Measurements from ENCODE around the gene CHN2.
A peak's percentile ranks its signal among the peaks of the same experiment; 100 is the strongest.

The CHN2 gene

DNA sequence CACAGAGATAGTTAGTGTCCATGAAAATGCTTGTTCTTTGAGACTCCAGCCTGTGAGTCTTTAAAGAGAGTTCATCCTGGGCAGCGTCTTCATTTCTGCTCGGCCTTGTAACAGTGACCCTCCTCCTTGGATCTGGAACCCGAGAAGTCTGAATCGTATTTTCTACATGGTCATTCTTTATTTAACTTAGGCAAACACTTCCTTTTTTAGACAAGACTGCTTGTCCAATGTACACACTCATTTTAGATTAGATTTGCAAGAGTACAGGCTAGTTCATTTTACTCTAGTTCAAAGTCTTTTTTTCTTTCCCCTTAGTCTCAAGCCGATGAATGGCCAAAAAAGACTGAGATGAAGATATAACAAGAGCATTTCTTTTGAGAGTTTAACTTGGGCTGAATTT is 133.5 kb downstream of the CHN2 start:
- Mint-ChIP-seq H3K4me3 (no peak overlapping the region), H3K9me3 (no peaks in the 10 kb centered on the region), H3K4me1 (no peaks in the 10 kb centered on the region), H3K27ac (no peak overlapping the region), H3K27me3 (peaks cover 41% of the 10 kb centered on the region), H3K36me3 (no peaks in the 10 kb centered on the region)
- ATAC-seq = no peak

DNA sequence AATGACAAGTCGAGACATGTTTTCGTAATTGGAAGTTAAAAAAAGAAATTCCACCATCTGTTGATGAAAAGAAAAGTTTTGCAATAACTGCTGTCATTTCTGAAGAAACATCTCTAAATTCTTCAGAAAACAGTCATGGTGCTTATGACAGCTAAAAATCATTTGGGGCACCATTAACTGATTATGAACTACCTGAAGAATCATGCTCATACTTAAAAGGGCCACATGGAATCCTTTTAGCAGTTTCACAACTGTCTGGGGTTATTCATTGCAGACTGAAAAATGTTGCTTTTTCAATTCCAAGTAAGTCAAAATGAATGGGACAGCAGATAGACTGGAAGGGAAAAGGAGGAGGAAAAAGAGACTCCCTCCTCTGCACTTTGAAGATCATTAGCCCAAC is 134.2 kb downstream of the CHN2 start:
- H3K4me3 Mint-ChIP-seq = no peak overlapping the region
- no peaks in the 10 kb centered on the region for H3K36me3 Mint-ChIP-seq
- ATAC-seq = no peak
- H3K4me1 Mint-ChIP-seq = no peaks in the 10 kb centered on the region
- no peak overlapping the region for H3K27ac Mint-ChIP-seq
- H3K9me3 Mint-ChIP-seq = no peaks in the 10 kb centered on the region
- H3K27me3 Mint-ChIP-seq = peaks cover 43% of the 10 kb centered on the region

DNA sequence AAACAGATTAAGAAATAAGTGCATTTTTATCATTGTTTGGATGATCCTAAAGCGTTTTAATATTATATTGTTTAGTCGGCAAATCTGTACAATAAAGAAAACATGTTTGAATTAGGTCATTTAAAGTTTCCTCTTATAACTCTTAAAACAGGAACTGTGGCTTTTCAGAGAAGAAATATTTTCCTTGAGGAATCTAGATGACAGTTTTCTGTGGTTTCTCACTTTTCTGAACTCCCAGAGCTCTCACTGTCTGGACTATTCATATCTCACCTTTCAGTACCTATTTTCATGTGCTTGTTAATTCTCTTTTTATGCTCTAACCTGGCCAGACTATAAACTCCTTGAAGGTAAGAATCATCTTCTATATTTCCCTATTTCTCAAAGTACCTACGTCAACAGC is 135.1 kb downstream of the CHN2 start:
- Mint-ChIP-seq H3K36me3 (no peaks in the 10 kb centered on the region), H3K27ac (no peak overlapping the region), H3K4me3 (no peak overlapping the region), H3K4me1 (no peaks in the 10 kb centered on the region), H3K9me3 (no peaks in the 10 kb centered on the region), H3K27me3 (peaks cover 43% of the 10 kb centered on the region)
- ATAC-seq = peak; percentile 45

DNA sequence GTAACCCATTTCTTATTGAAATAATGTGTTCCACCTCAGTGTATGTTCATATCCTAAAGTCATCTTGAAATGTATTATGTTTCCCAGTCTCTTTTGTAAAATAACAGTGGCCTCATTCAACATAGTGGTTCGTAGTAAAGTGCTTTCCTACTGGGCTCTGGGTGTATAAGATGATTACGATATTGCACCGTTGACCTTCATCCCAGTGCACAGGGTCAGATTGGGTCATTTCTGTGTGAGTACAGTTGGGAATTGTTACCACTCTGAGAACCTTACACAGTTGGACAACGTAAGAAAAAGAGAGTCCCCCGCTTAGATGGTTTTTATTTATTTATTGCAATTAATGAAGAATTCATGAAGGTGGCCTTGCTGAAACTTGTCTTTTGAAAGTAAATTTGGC is 135.6 kb downstream of the CHN2 start:
- Mint-ChIP-seq H3K27ac (no peak overlapping the region), H3K36me3 (no peaks in the 10 kb centered on the region), H3K4me3 (no peak overlapping the region), H3K4me1 (no peaks in the 10 kb centered on the region), H3K27me3 (peaks cover 43% of the 10 kb centered on the region), H3K9me3 (no peaks in the 10 kb centered on the region)
- no peak for ATAC-seq

DNA sequence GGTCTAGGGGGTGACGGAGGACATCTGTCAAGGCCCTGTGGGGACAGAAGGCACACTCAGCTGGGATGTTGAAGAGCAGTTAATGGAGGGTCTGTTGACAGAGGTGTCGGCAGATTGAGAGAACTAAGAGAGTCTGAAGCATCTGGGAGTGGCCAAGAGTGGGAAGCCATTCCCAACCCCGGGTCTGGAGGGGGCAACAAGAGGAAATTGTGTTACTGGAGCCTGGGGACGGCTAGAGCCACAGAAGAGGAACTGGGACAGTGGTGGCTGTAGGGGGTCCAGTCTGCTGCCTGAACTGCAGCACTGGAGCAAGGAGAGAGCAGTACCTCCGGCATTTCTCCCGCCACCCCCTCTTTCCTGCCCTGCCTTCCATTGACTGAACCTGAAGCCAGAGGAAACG is 136.6 kb downstream of the CHN2 start:
- Mint-ChIP-seq H3K27ac (no peak overlapping the region), H3K4me3 (no peak overlapping the region), H3K9me3 (no peaks in the 10 kb centered on the region), H3K36me3 (no peaks in the 10 kb centered on the region), H3K4me1 (no peaks in the 10 kb centered on the region), H3K27me3 (peaks cover 41% of the 10 kb centered on the region)
- ATAC-seq = no peak

DNA sequence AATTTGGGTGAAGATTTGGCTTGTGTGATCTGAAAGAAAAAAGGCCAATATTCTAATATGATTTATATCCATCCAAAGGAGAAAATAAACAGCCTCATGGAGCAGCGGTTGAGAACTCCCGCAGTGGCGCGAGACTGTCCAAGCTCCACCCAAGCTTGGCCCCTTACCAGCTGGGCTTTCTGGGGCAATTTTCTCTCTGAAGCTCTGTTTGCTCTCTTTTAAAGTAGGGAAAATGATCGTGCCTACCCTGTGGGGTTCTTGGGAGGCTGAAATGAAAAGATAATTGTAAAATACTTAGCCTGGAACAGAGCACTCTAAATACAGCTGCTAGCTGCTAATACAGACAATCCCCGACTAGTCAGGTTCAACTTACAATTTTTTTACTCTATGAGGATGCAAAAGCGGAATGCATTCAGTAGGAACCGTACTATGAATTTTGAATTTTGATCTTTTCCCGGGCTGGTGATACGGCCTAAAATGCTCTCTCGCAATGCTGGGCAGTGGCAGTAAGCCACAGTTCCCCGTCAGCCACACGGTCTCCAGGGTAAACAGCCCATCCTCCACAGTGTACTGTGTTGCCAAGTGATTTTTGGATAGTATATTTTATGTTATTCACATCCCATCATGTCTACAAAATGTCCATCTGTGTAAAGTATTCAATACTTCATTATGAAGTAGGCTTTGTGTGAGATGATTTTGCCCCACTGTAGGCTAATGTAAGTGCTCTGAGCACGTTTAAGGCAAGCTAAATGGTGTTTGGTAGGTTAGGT is 137.7 kb downstream of the CHN2 start:
- peaks cover 39% of the 10 kb centered on the region for H3K27me3 Mint-ChIP-seq
- H3K27ac Mint-ChIP-seq = no peak overlapping the region
- ATAC-seq = no peak
- no peaks in the 10 kb centered on the region for H3K36me3 Mint-ChIP-seq
- no peaks in the 10 kb centered on the region for H3K9me3 Mint-ChIP-seq
- no peaks in the 10 kb centered on the region for H3K4me1 Mint-ChIP-seq
- no peak overlapping the region for H3K4me3 Mint-ChIP-seq

DNA sequence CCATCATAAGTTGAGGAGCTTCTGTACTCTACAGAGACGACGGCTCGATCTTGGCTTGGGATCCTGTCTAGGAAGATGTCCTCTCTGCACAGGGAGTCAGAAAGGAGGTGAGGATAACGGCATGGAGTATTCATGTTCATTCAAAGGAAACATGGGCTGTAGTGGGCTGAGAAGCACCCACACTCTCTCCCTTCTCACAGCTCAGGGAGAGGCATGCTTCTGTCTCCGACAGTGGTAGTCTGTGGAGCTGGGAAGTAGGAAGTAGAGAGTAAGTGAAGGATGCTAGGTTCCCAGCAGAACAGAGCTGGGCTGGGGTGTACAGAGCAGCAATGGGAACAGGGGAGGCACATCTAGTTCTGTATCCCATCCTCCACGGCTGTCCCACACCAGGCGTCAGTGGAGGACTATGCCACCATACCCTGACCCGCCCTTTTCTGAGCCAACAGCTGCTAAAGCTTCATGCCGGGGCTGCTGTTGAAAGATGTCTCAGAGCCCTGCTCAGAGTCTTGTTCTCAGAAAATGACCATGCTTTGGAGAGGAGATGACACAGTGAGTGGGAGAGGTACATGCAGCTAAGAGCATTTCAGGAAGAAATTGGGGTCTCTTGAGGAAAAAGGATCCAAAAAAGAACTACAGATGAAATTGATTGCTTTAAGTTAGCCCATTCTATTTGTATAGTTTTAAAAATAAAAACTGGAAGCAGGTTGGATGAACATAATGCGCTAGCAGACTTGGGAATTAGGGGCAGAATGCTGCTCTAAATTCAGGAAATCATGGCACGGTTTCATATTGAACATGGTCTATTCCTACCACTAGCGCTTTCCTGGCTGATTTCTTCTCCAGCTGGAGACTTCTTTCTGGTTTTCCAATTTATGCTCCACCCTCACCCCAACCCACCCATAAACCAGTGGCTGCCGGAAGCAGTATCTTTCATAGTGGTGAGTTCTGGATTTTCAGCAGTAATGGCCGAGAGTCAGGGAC is 138.6 kb downstream of the CHN2 start:
- H3K4me1 Mint-ChIP-seq = peaks cover 6% of the 10 kb centered on the region
- no peak for ATAC-seq
- H3K4me3 Mint-ChIP-seq = no peak overlapping the region
- peaks cover 46% of the 10 kb centered on the region for H3K27me3 Mint-ChIP-seq
- H3K9me3 Mint-ChIP-seq = no peaks in the 10 kb centered on the region
- H3K27ac Mint-ChIP-seq = no peak overlapping the region
- no peaks in the 10 kb centered on the region for H3K36me3 Mint-ChIP-seq

DNA sequence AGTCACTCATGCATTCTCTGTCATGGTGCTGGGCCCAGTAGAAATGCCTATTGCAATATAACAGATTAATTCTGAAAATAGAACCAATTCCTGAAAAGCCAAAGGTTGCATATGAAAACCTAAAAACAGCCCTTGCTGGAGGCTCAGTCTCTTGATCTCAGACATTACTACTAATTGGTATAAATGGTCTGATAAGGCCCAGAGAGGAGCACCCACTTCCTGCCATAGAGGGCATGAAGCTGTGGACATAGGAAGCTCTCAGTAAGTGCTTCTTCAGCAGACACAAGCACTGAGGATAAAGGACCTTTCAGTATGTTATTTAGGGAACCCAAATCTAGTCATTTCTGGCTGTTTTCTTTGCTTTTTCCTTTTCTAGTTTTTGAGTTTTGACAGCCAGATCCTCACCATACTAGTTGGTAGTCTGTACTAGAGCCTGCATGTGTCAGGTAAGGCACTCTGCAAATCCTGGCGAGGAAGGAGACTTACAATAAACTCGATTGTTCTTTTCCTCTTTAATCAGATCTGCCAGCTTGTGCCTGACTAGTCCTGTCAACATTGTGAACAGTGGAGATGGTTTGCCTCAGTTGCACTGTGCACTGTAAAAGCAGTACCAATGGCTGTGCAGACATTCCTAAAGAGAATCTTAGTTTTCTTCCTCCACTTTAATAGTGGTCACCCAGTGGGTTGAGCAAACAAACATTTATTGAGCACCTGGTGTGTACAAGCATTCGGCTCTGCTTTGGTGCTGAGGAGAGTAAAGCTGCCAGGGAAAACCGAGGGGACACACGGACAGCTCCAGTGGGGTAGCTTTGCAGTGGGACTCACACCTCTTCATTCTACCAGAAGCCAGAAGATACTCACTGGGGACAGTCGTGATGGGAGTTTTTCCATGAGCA is 140.9 kb downstream of the CHN2 start:
- ATAC-seq = no peak
- no peaks in the 10 kb centered on the region for H3K36me3 Mint-ChIP-seq
- no peaks in the 10 kb centered on the region for H3K9me3 Mint-ChIP-seq
- H3K4me1 Mint-ChIP-seq = peaks cover 6% of the 10 kb centered on the region
- no peak overlapping the region for H3K4me3 Mint-ChIP-seq
- peaks cover 43% of the 10 kb centered on the region for H3K27me3 Mint-ChIP-seq
- H3K27ac Mint-ChIP-seq = no peak overlapping the region

DNA sequence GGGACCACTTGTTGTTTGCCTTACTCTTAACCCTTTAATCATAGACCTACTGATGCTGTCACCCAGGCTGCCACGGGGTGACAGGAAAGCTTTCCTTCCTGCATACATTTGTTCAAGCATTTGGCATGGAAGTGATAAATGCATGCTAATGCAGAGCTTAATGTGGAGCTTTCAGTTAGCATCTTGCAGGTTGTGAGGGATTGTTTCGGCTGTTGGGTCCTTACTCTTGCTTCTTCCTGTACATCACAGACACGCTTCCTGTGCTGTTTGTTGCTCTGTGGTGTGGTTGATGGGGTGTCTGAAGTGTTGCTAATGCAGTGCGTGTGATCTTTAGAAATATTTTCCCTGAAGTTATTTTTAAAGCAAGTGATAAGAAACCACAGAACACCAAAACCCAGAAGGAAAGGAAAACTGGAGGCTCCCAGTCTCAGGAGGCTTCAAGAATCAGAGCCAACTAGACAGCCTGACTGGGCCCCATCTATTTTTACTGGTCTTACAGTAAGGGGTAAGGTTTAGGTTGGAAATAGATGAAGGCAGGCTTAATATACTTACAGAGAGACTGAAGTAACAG is 143.1 kb downstream of the CHN2 start:
- ATAC-seq = no peak
- Mint-ChIP-seq H3K27me3 (peaks cover 23% of the 10 kb centered on the region), H3K9me3 (no peaks in the 10 kb centered on the region), H3K36me3 (no peaks in the 10 kb centered on the region), H3K27ac (no peak overlapping the region), H3K4me3 (no peak overlapping the region), H3K4me1 (peaks cover 6% of the 10 kb centered on the region)

DNA sequence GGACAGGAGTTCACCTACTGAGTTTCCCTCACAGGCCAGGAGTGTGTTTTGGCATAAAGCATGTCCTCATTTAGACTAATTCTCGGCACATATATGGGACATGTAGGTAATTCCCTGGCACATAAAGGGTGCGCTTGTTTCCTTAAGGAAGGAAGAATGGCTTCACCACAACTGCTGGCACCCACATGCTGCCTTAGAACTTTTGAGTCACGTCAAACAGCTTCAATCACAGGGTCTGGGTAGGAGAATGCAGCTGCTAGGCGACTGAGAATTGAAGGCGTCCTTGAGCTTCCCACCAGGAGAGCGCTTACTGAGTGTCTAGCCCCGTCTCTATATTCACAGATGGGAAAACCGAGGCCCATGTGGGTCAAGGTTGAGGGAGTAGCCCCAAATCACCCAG is 146.1 kb downstream of the CHN2 start:
- Mint-ChIP-seq H3K27me3 (peaks cover 17% of the 10 kb centered on the region), H3K9me3 (no peaks in the 10 kb centered on the region), H3K4me3 (no peak overlapping the region), H3K27ac (no peak overlapping the region), H3K4me1 (peaks cover 6% of the 10 kb centered on the region), H3K36me3 (no peaks in the 10 kb centered on the region)
- no peak for ATAC-seq

DNA sequence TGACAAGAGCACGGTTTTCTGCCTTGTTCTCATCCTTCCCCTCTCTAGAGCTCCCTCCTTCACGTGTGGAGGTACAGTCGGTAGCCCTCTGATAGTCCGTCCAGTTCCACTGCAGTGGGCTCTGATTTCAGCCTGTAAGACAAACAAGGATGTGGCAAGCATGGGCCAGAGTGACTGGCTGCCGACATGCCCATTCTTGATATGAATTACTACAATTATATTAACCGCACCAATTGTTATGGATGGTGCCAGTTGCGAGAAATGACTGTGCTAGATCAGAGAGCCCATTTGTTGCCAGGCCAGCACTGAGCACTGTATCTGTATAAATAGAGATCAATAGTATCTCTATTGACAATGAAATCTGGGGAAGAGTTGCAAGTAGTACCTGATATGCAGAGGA is 146.6 kb downstream of the CHN2 start:
- H3K9me3 Mint-ChIP-seq = no peaks in the 10 kb centered on the region
- peaks cover 6% of the 10 kb centered on the region for H3K4me1 Mint-ChIP-seq
- H3K36me3 Mint-ChIP-seq = no peaks in the 10 kb centered on the region
- H3K4me3 Mint-ChIP-seq = no peak overlapping the region
- H3K27ac Mint-ChIP-seq = no peak overlapping the region
- peaks cover 17% of the 10 kb centered on the region for H3K27me3 Mint-ChIP-seq
- ATAC-seq = no peak

DNA sequence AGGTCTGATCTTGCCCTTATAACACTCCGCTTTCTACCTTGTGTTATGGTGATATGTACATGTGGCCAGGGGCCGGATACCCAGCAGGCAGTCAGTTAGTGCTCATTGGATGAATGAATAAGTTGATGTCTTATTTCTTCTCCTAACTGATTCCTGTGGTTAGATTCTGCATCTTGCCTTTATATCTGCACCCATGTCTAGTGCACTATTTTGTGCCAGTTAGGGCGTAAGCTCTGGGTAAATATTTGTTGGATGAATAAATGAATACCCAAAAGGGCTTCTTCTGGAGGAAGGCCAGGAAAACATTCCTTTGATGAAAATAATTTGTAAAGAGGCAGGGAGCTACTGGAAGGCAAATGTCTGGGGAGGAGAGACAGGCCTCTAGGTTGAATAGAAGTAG is 148.2 kb downstream of the CHN2 start:
- no peaks in the 10 kb centered on the region for H3K9me3 Mint-ChIP-seq
- H3K36me3 Mint-ChIP-seq = no peaks in the 10 kb centered on the region
- peaks cover 3% of the 10 kb centered on the region for H3K27me3 Mint-ChIP-seq
- peaks cover 2% of the 10 kb centered on the region for H3K4me1 Mint-ChIP-seq
- no peak for ATAC-seq
- no peak overlapping the region for H3K4me3 Mint-ChIP-seq
- H3K27ac Mint-ChIP-seq = no peak overlapping the region

DNA sequence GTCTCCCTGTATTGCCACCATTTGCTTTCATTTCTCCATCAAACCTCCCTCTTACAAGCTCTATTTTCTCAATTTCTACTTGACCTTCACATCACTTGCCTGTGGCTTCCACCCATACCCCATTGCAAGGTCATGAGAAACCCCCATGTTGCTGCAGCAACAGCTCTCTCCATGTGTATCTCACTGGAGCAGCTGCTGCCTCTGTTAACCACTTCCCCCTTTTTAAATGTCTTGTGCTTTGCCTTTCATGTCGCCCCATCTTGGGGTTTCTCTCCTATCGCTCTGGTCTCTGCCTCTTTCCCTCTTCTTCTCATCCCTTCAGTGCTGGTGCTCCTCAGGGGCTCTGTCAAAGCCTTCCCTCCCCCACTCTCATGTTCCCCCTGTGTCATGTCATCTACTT is 148.8 kb downstream of the CHN2 start:
- no peak overlapping the region for H3K27ac Mint-ChIP-seq
- no peaks in the 10 kb centered on the region for H3K36me3 Mint-ChIP-seq
- H3K4me3 Mint-ChIP-seq = no peak overlapping the region
- no peaks in the 10 kb centered on the region for H3K4me1 Mint-ChIP-seq
- peak; percentile 90 for ATAC-seq
- H3K27me3 Mint-ChIP-seq = peaks cover 2% of the 10 kb centered on the region
- no peaks in the 10 kb centered on the region for H3K9me3 Mint-ChIP-seq

DNA sequence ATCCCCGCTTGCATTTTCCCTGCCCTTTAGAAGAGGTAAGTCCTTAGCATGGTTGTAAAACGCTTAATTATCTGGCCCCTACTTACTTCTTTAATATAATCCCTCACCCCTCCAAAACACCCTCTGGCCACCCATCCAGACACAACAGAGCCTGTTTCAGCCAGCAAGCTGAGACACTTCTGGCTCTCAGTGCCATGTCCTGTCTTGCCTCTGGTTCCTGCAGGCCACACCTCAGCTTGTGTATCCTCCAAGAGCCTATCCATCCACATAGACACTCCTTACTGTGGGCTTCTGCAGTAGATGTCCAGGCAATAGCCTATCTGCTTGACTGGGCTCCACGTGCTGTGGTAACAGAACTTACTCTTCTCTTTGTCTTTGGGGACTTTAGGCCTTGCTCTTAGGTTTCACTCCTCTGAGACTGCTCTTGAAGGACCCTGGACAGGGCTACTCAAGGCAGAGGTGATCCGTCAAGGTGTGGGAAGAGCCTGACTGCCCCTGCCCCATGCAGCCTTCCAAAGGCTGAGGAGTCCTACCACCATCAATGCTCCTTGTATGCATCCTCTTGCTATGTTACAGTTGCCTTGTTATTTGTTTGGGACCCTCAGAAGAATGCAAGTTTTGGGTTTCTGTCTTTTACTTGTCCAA is 149.9 kb downstream of the CHN2 start:
- Mint-ChIP-seq H3K4me3 (no peak overlapping the region), H3K9me3 (no peaks in the 10 kb centered on the region), H3K27me3 (peaks cover 13% of the 10 kb centered on the region), H3K27ac (no peak overlapping the region), H3K36me3 (no peaks in the 10 kb centered on the region), H3K4me1 (no peaks in the 10 kb centered on the region)
- no peak for ATAC-seq

All from stimulated activated memory B cell treated with anti-CD40 and anti-IgM and Interleukin-4, amounts not matched to agents 10 μg/mL and 1 μg/mL and 100 μg/mL, for 72 hours (primary cell).